DOHH2 (cell line): Measurements from ENCODE around the gene ACTMAP.

Experiments
- EZH2phosphoT487 ChIP-seq: fragments of 200-600 bp; sonication (generic); IDR thresholded peaks from 2 replicates; pipeline ENCODE4 v1.6.1; 2017; ENCODE audit warnings: borderline replicate concordance, mild to moderate bottlenecking, antibody characterized with exemption, low read length, moderate library complexity, mixed read lengths
- TF ChIP-seq, protein P1 (sequence below): fragments of 200-600 bp; sonication (generic); IDR thresholded peaks from one replicate; pipeline ENCODE4 v1.5.1; 2014; ENCODE audit warnings: antibody characterized with exemption, mild to moderate bottlenecking, low read depth, low read length; ENCODE audit not compliant: poor library complexity, severe bottlenecking

DNA sequence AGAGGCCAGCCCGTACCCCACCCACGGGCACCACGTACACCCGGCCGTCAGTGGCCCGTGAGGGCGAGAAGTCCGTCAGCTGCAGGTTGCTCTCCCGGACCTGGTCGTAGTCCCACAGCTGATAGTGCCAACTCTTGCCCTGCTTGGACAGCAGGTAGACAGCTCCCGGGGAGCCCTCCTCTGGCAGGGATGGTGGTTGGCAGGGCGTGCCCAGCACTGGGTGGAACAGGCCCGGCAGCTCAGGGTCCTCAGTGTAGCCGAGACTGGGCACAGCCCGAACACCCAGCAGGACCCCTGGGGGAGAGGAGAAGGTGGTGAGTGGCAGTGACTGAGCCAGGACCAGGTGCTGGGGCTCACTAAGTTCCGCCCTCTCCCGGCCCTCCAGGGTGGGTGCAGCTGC, 7.8 kb downstream of the ACTMAP start:
- TF ChIP-seq, protein P1, sequence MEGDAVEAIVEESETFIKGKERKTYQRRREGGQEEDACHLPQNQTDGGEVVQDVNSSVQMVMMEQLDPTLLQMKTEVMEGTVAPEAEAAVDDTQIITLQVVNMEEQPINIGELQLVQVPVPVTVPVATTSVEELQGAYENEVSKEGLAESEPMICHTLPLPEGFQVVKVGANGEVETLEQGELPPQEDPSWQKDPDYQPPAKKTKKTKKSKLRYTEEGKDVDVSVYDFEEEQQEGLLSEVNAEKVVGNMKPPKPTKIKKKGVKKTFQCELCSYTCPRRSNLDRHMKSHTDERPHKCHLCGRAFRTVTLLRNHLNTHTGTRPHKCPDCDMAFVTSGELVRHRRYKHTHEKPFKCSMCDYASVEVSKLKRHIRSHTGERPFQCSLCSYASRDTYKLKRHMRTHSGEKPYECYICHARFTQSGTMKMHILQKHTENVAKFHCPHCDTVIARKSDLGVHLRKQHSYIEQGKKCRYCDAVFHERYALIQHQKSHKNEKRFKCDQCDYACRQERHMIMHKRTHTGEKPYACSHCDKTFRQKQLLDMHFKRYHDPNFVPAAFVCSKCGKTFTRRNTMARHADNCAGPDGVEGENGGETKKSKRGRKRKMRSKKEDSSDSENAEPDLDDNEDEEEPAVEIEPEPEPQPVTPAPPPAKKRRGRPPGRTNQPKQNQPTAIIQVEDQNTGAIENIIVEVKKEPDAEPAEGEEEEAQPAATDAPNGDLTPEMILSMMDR = no peak
- TF ChIP-seq EZH2phosphoT487 = no peak
